A549 (cell line): Measurements from ENCODE around the gene BAIAP3. TPM values are rescaled to one million over a fixed set of nuclear protein-coding genes. Genes with fewer than 3 reads are reported as not detected.

Experiments
- ATAC-seq, 2 experiments: fragments of 200-7000 bp in 1 of 2; fragments of >200 bp in 1 of 2; cut with Nextera tagmentation in 1 of 2; cut with Tn5 transposase in 1 of 2; 3 replicates each; pipeline versions ENCODE4 v1.8.0 to v1.9.1; 2018 to 2020; ENCODE audit warnings: mild to moderate bottlenecking in 1 of 2, moderate library complexity in 1 of 2
- CTCF ChIA-PET: fragments of 300-600 bp; sonication (Branson Sonifier 250); formaldehyde crosslinking; extraction: SDS; loops from one replicate; lab custom pipeline; 2021; ENCODE audit warnings: antibody characterized with exemption, inconsistent platforms; lab: Yijun Ruan, JAX
- POLR2A ChIA-PET: fragments of 350-600 bp; formaldehyde crosslinking; extraction: SDS; loops from one replicate; lab custom pipeline; 2021; ENCODE audit warnings: antibody characterized with exemption, inconsistent platforms; lab: Yijun Ruan, JAX
- DNase-seq, 2 experiments: peaks; one replicate each; pipeline versions ENCODE4 v3.0.0 to v3.0.0-alpha.2; 2011 to 2016; ENCODE audit warnings: low read depth in 1 of 2, low spot score in 1 of 2
- FAIRE-seq: peaks from 2 replicates; lab custom pipeline; 2011; peaks lifted over from hg19 to GRCh38; lab: Jason Lieb, UNC
- H3K27ac ChIP-seq, 2 experiments: fragments of >200 bp; sonication (Bioruptor Twin); formaldehyde crosslinking; 3 replicates each; pipeline ENCODE4 v1.5.1; 2016 to 2017
- H3K4me1 ChIP-seq: fragments of >200 bp; sonication (Bioruptor Twin); formaldehyde crosslinking; 3 replicates; pipeline ENCODE4 v1.6.1; 2016
- H3K4me2 ChIP-seq: fragments of >200 bp; sonication (Bioruptor Twin); formaldehyde crosslinking; 3 replicates; pipeline ENCODE4 v1.6.1; 2016
- H3K4me3 ChIP-seq: fragments of >200 bp; sonication (Bioruptor Twin); formaldehyde crosslinking; 3 replicates; pipeline ENCODE4 v1.5.1; 2016
- H3K9me3 ChIP-seq: fragments of >200 bp; sonication (Bioruptor Twin); formaldehyde crosslinking; 3 replicates; pipeline ENCODE4 v1.6.1; 2016
- CEBPB ChIP-seq, 2 experiments: fragments of >200 bp in 1 of 2; sonication (Bioruptor Twin) in 1 of 2; formaldehyde crosslinking in 1 of 2; IDR thresholded peaks; 2 replicates each; pipeline ENCODE4 v1.6.1; 2012 to 2016
- CHD2 ChIP-seq: fragments of 150-350 bp; IDR thresholded peaks from 2 replicates; pipeline ENCODE4 v1.6.1; 2014; ENCODE audit warnings: low read length; ENCODE audit not compliant: partially characterized antibody
- CHD4 ChIP-seq: fragments of 200-600 bp; sonication (generic); IDR thresholded peaks from 2 replicates; pipeline ENCODE4 v1.6.1; 2016; ENCODE audit warnings: antibody characterized with exemption, mild to moderate bottlenecking, borderline replicate concordance
- CTCF ChIP-seq: fragments of >200 bp; sonication (Bioruptor Twin); formaldehyde crosslinking; IDR thresholded peaks from 3 replicates; pipeline ENCODE4 v1.5.1; 2016
- E2F6 ChIP-seq: IDR thresholded peaks from 2 replicates; pipeline ENCODE4 v1.6.1; 2012; ENCODE audit warnings: low read depth, borderline replicate concordance
- EHMT2 ChIP-seq: fragments of 200-600 bp; sonication (generic); IDR thresholded peaks from 2 replicates; pipeline ENCODE4 v1.6.1; 2016; ENCODE audit warnings: antibody characterized with exemption, low read depth, mild to moderate bottlenecking, moderate library complexity
- ELK1 ChIP-seq: fragments of 150-350 bp; IDR thresholded peaks from 2 replicates; pipeline ENCODE4 v1.6.1; 2014; ENCODE audit warnings: low read depth, mild to moderate bottlenecking, low read length
- ESRRA ChIP-seq: fragments of 150-350 bp; IDR thresholded peaks from 2 replicates; pipeline ENCODE4 v1.6.1; 2014; ENCODE audit warnings: mild to moderate bottlenecking, low read length, borderline replicate concordance
- GATA3 ChIP-seq: IDR thresholded peaks from 2 replicates; pipeline ENCODE4 v1.6.1; 2012; ENCODE audit warnings: borderline replicate concordance
- HDAC2 ChIP-seq: fragments of 200-600 bp; sonication (generic); IDR thresholded peaks from 2 replicates; pipeline ENCODE4 v1.6.1; 2016
- HES2 ChIP-seq: fragments of >200 bp; sonication (Bioruptor Twin); formaldehyde crosslinking; IDR thresholded peaks from 2 replicates; pipeline ENCODE4 v1.6.1; 2016
- HMGXB4 ChIP-seq: fragments of 250-450 bp; sonication (Bioruptor Pico); IDR thresholded peaks from 2 replicates; pipeline ENCODE4 v1.5.0; 2021; ENCODE audit warnings: mild to moderate bottlenecking, moderate library complexity, borderline replicate concordance
- JUNB ChIP-seq: fragments of >200 bp; sonication (Bioruptor Twin); formaldehyde crosslinking; IDR thresholded peaks from 2 replicates; pipeline ENCODE4 v1.6.1; 2016
- KDM5A ChIP-seq: fragments of 200-600 bp; sonication (generic); IDR thresholded peaks from 2 replicates; pipeline ENCODE4 v1.6.1; 2016; ENCODE audit warnings: antibody characterized with exemption, mild to moderate bottlenecking
- MAZ ChIP-seq: fragments of 150-350 bp; IDR thresholded peaks from 2 replicates; pipeline ENCODE4 v1.6.1; 2014; ENCODE audit warnings: antibody characterized with exemption, low read depth, low read length, borderline replicate concordance
- MYC ChIP-seq: IDR thresholded peaks from 2 replicates; pipeline ENCODE4 v1.6.1; 2012; ENCODE audit warnings: mild to moderate bottlenecking, inconsistent platforms, low read length, improper control_type of control experiment, borderline replicate concordance
- NFE2L2 ChIP-seq: fragments of 150-350 bp; conservative IDR thresholded peaks from 2 replicates; pipeline ENCODE4 v1.6.1; 2014; ENCODE audit warnings: low read length
- NPAS2 ChIP-seq: fragments of 250-450 bp; sonication (Bioruptor Pico); IDR thresholded peaks from 2 replicates; pipeline ENCODE4 v1.8.0; 2022; ENCODE audit warnings: mild to moderate bottlenecking, moderate library complexity, borderline replicate concordance
- POLR2AphosphoS2 ChIP-seq: conservative IDR thresholded peaks from 2 replicates; pipeline ENCODE4 v1.6.1; 2012; ENCODE audit warnings: low read length, improper control_type of control experiment, inconsistent platforms
- RCOR1 ChIP-seq: fragments of 150-350 bp; IDR thresholded peaks from 2 replicates; pipeline ENCODE4 v1.6.1; 2014; ENCODE audit warnings: antibody characterized with exemption, low read length, low read depth
- RFX5 ChIP-seq: fragments of 450-650 bp; IDR thresholded peaks from 2 replicates; pipeline ENCODE4 v1.7.1; 2014; ENCODE audit warnings: antibody characterized with exemption, mild to moderate bottlenecking, moderate library complexity
- ZNF302 ChIP-seq: fragments of 250-450 bp; sonication (Bioruptor Pico); IDR thresholded peaks from 2 replicates; pipeline ENCODE4 v1.9.0; 2021; ENCODE audit warnings: inconsistent platforms, mild to moderate bottlenecking, moderate library complexity
- WGBS: methylation state at CpG from one replicate; pipeline ENCODE4 v1.1.6; 2017; ENCODE audit errors: missing lambda C conversion rate; 5-methylcytosine and 5-hydroxymethylcytosine counted together
- polyA plus RNA-seq, 4 experiments: library from polyadenylated mRNA; depleted of rRNA in 3 of 4; stranded (reverse); fragments of >200 nt; fragmentation: RNase III in 1 of 4; extraction: RNeasy Plus Mini Kit Qiagen cat#74134 plus additional on column Dnase treatment in 1 of 4; gene quantifications; 2 replicates in 3 of 4; 3 replicates in 1 of 4; pipeline ENCODE4 v1.2.3, GENCODE V29; 2011 to 2017

The BAIAP3 gene
- polyA plus RNA-seq, 2 of the 4 experiments (the other 2 are of a cell fraction): 0.31 to 0.32 TPM

- TF ChIP-seq ELK1: no peak
- no peak for TF ChIP-seq ESRRA
- TF ChIP-seq CTCF: peak; percentile 64
Measured at GRCh38 chr16:1338119-1338730, 4.8 kb downstream of the BAIAP3 start (continued).

- H3K9me3 ChIP-seq: no peaks in the 10 kb centered on the region
- H3K4me2 ChIP-seq: no peak overlapping the region
- peaks cover 16% of the 10 kb centered on the region for H3K4me1 ChIP-seq
- FAIRE-seq (no peak), ATAC-seq (no peak), DNase-seq (no peak)
- 42% methylated on average over 17 of the region's 31 CpGs for WGBS
- POLR2A ChIA-PET: no interaction called here
- no peak overlapping the region for H3K4me3 ChIP-seq
- no peak overlapping the region for H3K27ac ChIP-seq
- TF ChIP-seq CHD2: no peak
- TF ChIP-seq CHD4: no peak
- TF ChIP-seq E2F6: no peak
- TF ChIP-seq HMGXB4 (CRISPR knock-in tag): no peak
- TF ChIP-seq MYC: no peak
- no peak for TF ChIP-seq ZNF302
- no peak for TF ChIP-seq CTCF
- TF ChIP-seq POLR2AphosphoS2: no peak
- no peak for TF ChIP-seq GATA3
- TF ChIP-seq NPAS2 (CRISPR knock-in tag): no peak
- no peak for TF ChIP-seq EHMT2
- TF ChIP-seq HES2: no peak
- TF ChIP-seq MAZ: no peak
- TF ChIP-seq HDAC2: no peak
- TF ChIP-seq RCOR1: no peak
- no peak for TF ChIP-seq CEBPB (IDR thresholded peaks at IDR 0.05)
- TF ChIP-seq NFE2L2: no peak
- TF ChIP-seq KDM5A: no peak
- no peak for TF ChIP-seq RFX5
- TF ChIP-seq JUNB: no peak
- TF ChIP-seq, all 56 proteins: peak for 0
- CTCF ChIA-PET: interaction anchor here (0.7 to 5.5 kb wide), 13 partner anchors 8 to 426 kb away, joined by 3 to 46 read pairs (median 6); partner anchors contain the start of genes GNPTG and TSR3
Measured at GRCh38 chr16:1338855-1339675, 5.6 kb downstream of the BAIAP3 start.
